Right renal pelvis (tissue), 4 donors: Measurements from ENCODE around the gene PRKCH. TPM values are rescaled to one million over a fixed set of nuclear protein-coding genes. Genes with fewer than 3 reads are reported as not detected.

Experiments
- DNase-seq, 4 donors: peaks; one replicate each; pipeline ENCODE4 v3.0.0-alpha.2; 2013; ENCODE audit warnings: low read depth in 4 of 4, low spot score in 3 of 4, missing footprints in 1 of 4
- polyA plus RNA-seq, 4 donors: library from polyadenylated mRNA; unstranded; fragments of 120-200 nt; gene quantifications; one replicate each; pipeline ENCODE4 v1.2.1, GENCODE V29; 2013; ENCODE audit not compliant: insufficient read length in 4 of 4

The PRKCH gene
- polyA plus RNA-seq, 4 donors, result 17.2 to 19.8 (median 18.4) TPM

DNA sequence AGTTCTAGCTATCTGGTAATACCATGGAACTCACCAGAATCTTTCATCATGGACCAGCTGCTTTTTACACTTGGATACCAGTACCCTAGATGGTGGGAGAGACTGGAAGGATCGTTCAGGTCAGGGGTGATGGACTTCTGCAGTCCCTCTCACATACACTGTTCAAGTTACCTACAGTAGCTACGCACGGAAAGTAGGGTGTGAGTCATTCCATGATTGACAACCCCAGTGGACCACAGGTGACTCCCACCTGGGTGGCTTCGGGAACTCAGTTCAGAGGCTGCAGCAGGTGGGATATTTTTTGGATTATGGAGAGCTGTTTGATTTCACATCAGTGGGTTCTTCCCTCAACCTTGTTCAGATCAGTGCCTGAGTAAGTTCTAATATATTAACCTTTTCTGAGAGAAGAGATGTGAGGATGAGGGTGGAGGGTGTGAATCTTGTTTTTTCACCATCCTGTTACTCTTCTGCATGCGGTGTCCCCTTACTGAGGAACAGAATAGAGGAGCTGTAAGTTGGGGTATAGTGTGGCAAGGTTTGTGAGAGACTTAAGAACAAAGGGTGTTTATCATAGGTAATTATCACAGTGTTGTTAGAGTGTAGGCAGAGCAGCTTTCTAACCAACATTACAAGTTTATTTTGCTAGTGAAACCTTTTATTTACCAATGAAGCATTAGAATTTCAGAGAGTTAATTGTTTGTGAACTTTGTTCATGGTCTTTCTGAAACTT is 39.6 kb downstream of the PRKCH start:
- no peak for DNase-seq

DNA sequence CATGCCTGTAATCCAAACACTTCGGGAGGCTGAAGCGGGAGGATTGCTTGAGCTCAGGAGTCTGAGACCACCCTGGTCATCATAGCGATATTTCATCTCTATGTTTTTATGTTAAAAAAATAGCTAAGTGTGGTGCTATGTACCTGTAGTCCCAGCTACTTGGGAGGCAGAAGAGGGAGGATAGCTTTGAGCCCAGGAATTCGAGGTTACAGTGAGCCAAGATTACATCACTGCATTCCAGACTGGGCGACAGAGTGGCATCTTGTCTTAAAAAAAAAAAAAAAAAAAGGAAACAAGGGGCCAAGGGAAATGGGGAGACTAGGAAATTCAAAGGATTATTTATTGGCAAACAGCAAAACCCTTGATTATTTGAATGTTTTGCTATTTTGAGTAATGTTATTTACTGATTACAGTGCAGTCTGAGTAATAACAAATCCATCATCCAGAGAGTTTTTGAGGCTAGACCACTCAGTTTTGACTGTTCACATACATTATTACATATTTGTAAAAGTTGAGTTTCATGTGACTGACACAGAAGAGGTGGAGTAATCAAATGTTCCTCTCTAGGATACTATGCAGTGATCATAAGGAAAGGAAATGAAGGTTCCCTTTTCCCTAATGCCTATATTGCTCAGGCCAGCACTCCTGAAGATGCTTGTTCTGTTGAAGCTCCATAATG is 40.8 kb downstream of the PRKCH start:
- no peak for DNase-seq

- DNase-seq, result no peak
Observed at GRCh38 chr14:61364243-61364642, 42.9 kb downstream of the PRKCH start.

GRCh38 chr14:61365667-61366212 is 44.4 kb downstream of the PRKCH start:
- no peak for DNase-seq

DNA sequence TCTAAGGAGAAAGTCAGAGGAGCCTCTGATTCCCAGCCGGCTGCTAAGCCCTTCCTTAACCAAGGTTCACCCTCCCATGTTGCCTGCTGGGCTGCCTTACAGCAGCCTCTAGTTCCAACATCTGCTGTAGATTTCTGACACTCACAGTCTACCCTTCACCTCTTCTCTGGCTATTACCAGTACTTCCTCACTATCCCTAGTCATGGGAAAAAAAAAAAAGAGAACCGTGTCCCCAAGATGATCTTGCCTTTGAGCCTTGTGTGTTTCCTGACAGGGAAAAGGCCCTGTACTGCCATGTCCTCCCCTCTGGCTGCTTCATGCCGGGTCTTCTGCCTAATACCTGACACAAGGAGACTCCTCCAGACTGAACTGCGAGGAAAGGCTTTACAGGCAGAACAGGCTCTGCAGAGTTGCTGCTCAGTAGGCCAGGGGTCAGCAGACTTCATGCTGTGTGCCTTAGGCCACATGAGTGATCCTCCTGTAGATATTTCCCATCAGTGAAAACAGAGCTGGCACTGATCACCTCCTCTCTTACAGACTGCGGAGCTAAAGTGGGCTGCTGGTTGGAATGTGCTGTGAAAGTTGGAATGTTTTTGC is 46.8 kb downstream of the PRKCH start:
- DNase-seq, result no peak

DNA sequence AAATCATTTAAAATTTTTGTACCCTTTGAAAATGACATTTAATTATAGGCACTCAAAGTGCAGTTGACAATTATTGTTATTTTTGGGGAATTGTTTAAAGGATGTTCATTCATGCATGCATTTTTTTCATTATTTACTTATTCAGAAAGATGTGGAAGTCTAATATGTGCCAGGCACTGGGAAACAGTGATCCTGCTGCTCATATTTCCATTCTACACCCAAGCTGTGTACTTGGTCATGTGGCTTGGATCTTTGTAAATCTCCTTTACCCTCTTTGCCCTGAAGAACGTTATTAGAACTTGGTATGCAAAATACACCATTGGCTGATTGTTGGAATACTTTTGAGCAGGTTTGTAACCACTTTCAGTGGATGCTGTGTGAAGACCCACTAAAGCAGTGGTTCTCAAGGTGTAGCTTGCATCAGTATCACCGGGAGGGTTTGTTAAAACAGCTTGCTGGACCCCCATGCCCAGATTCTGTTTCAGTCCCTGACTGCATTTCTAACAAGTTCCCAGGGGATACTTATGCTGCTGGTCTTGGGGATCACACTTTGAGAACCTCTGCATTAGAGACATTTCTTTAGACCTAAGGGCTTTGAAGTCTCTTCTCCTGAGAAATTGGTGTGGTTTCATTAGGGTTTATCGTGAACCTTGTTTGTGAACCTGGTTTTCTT is 47.5 kb downstream of the PRKCH start:
- no peak for DNase-seq

DNA sequence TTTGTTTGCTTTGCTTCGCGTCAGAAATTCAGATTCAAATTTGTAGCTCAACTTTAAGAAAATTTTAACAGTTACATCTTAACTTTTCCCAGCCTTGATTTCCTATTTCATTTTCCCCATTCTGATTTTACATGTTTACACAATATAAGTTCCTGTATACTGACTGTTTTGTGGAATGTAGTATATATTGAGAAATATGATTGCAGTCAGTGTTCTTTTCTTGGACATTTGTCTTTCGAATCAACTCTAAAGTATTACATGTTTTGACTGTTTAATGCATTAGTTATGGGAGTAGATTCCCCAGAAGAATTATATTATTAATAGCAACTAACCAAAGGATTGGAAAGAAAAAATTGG is 48.1 kb downstream of the PRKCH start:
- no peak for DNase-seq

- DNase-seq, result no peak
Observed at GRCh38 chr14:61372379-61372778, 51.0 kb downstream of the PRKCH start.

DNA sequence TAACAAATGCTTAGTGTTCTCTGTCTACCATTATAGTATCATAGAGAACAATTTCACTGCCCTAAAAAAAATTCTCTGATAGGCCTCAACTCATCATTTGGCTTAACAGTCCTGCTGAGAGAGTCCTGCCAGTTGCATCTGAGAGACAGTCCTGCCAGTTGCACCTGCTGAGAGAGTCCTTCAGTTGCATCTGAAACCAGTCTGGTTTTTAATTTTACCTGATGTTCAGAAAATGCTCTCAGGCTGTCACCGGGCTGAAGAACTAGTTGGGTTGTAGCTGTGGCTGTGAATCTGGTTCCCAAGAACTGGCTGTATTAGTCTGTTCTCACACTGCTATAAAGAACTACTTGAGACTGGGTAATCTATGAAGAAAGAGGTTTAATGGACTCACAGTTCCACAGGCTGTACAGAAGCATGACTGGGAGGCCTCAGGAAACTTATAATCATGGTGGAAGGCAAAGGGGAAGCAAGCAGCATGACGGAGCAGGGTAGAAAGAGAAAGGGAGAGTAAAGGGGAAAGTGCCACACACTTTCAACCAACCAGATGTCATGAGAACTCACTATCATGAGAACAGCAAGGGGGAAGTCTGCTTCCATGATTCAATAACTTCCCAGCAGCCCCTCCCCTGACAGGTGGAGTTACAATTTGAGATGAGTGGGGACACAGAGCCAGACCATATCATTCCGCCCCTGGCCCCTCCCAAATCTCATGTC is 51.6 kb downstream of the PRKCH start:
- no peak for DNase-seq

DNA sequence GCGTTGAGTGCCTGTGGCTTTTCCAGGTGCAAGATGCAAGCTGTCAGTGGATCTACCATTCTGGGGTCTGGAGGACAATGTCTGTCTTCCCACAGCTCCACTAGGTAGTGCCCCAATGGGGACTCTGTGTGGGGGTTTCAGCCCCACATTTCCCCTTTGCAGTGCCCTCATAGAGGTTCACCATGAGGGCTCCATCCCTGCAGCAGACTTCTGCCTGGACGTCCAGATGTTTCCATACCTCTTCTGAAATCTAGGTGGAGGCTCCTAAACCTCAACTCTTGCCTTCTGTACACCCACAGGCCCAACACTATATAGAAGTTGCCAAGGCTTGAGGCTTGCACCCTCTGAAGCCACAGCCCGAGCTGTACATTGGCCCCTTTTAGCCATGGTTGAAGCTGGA is 52.9 kb downstream of the PRKCH start:
- DNase-seq, result no peak

GRCh38 chr14:61375218-61375617 is 53.8 kb downstream of the PRKCH start:
- no peak for DNase-seq

DNA sequence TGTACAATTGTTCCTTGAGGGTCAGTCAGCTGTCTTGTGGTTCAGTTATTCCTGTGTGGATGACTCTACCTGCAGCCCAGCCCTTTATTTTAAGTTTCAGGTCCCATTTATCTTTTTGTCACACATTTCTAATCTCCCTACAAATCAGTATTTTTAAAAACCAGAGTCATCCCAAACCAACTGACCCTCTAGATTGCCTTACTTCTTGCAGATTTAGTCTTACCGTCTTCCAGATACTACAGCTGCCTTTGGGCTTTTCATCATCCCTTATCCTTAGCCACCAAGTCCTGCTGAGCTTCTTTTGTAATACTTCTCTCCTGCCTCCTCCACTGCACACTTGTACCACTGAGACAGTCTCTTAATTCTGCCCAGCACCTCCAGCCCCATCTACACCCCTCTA is 54.9 kb downstream of the PRKCH start:
- no peak for DNase-seq

- DNase-seq, result no peak
Observed at GRCh38 chr14:61377749-61378148, 56.4 kb downstream of the PRKCH start.

DNA sequence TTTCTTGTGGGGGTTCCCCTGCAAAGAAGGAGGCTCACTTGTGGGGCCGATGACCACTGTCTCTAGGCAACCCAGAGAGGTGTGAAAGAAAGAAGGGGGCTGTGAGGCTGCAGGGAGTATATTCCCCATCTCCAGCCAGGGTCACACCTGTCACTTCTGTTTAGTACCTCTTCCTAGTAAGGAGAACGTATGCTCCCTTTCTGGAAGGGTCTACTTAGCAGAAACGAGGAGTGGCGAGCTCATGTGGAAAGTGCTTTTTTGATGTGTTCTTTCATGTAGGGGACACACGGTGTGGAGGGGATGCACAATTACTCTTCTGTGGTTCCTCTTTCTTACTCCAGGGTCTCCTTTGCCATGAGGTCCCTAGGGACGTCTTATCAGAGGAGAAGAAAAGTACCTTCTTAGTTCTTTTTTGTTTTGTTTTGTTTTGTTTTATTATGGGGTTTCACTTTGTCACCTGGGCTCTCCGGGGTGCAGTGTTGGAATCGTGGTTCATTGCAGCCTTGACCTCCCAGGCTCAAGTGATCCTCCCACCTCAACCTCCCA is 58.3 kb downstream of the PRKCH start:
- DNase-seq, result no peak

DNA sequence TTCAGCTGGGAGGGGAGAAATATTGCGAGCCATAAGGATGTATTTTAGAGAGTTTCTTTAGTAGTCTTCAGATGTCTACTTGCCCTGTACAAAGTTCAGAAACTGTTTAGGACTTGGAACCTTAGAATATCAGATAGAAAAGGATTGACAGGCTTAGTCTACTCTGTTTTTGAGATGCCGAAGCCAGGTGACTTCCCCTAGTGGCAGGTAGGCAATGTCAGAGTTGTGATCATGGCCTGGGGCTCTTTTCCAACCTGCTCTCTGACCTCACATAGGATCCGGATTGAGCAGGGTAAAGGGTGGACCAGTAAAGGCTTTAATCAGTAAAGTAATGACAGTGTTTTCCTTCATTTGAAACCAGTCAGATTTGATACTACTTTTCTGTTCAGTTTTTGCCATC is 59.6 kb downstream of the PRKCH start:
- no peak for DNase-seq

- no peak for DNase-seq
Observed at GRCh38 chr14:61381553-61381952, 60.2 kb downstream of the PRKCH start.

DNA sequence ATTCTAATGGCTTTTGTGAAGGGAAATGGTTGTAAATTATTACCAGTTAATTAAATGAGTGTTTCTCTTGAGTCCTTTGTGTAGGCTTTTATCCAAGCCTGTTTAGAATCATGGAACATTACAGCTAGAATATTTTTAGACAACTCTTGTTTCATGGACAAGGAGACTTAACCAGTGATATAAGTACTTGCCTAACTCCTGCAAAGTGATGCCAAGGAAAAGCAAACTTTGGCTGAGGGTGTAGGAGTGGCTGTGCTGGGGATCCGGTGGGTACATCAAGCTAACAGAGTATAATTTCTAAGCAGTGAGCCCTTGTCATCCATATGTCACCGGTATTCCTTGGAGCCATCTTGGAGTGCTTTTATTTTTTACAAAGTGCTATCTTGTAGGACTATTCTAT is 61.5 kb downstream of the PRKCH start:
- no peak for DNase-seq

GRCh38 chr14:61385002-61385685 is 63.8 kb downstream of the PRKCH start:
- DNase-seq, result no peak

DNA sequence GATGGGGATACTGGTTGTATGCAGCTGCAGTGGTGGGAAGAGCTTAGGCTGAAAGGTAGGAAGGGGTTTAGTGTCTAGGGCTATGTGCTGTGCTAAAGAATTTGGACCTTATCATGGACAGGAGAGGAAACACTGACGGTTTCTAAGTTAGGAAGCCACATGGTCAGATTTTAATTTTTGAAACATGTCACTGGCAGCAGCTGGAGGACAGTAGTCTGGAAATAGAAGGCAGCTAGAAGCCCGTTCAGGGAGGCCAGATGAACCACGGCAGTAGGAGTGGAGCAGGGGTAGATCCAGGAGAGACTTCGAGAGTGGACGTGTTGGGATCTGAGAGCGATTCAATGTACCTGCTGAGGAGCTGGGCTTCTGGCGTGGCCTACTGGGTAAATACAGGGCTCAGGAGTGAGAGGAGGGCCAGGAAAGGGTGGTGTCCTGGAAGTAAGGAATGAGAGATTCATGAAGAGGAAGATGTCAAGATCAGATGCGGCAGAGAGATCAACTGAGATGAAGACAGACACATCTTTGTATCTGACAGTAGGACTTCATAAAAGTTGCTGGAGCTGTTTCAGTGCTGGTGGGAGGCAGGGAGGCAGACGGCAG is 64.9 kb downstream of the PRKCH start:
- DNase-seq, result no peak
